HEK293 (cell line): Measurements from ENCODE around the gene HSDL1.

Experiments
- BCL11A ChIP-seq: fragments of 450-650 bp; formaldehyde crosslinking; IDR thresholded peaks from 2 replicates; pipeline ENCODE4 v1.5.1; 2016; ENCODE audit warnings: low read depth, missing biosample characterization, missing genetic modification characterization
- FEZF1 ChIP-seq: fragments of 450-650 bp; formaldehyde crosslinking; IDR thresholded peaks from 2 replicates; pipeline ENCODE4 v1.5.1; 2016; ENCODE audit warnings: missing biosample characterization, missing genetic modification characterization
- GLI2 ChIP-seq: fragments of 450-650 bp; formaldehyde crosslinking; IDR thresholded peaks from 2 replicates; pipeline ENCODE4; 2017; ENCODE audit warnings: missing biosample characterization, missing genetic modification characterization, low read depth, borderline replicate concordance
- GLIS2 ChIP-seq: fragments of 450-650 bp; formaldehyde crosslinking; IDR thresholded peaks from 2 replicates; pipeline ENCODE4 v1.5.1; 2016; ENCODE audit warnings: missing biosample characterization, missing genetic modification characterization
- HOXA7 ChIP-seq: sonication (generic); formaldehyde crosslinking; IDR thresholded peaks from 2 replicates; pipeline ENCODE4 v1.8.1; 2022; ENCODE audit warnings: missing genetic modification reagents, borderline replicate concordance
- IKZF3 ChIP-seq: fragments of 450-650 bp; IDR thresholded peaks from 2 replicates; pipeline ENCODE4 v1.5.0; 2018; ENCODE audit warnings: missing biosample characterization, mild to moderate bottlenecking, missing genetic modification characterization, moderate library complexity
- KLF1 ChIP-seq: fragments of 450-650 bp; formaldehyde crosslinking; IDR thresholded peaks from 2 replicates; pipeline ENCODE4 v1.5.1; 2016; ENCODE audit warnings: missing biosample characterization, missing genetic modification characterization
- KLF16 ChIP-seq: fragments of 450-650 bp; formaldehyde crosslinking; IDR thresholded peaks from 2 replicates; pipeline ENCODE4 v1.5.1; 2017; ENCODE audit warnings: missing biosample characterization, missing genetic modification characterization
- KLF9 ChIP-seq: fragments of 450-650 bp; formaldehyde crosslinking; IDR thresholded peaks from 2 replicates; pipeline ENCODE4 v1.5.1; 2016; ENCODE audit warnings: missing biosample characterization, missing genetic modification characterization, low read depth
- REPIN1 ChIP-seq: fragments of 450-650 bp; formaldehyde crosslinking; IDR thresholded peaks from 2 replicates; pipeline ENCODE4 v1.5.1; 2017; ENCODE audit warnings: missing biosample characterization, missing genetic modification characterization, low read depth
- YY1 ChIP-seq: fragments of 450-650 bp; formaldehyde crosslinking; IDR thresholded peaks from 2 replicates; pipeline ENCODE4 v1.5.1; 2018; ENCODE audit warnings: missing biosample characterization, missing genetic modification characterization
- YY2 ChIP-seq: fragments of 450-650 bp; formaldehyde crosslinking; IDR thresholded peaks from 2 replicates; pipeline ENCODE4 v1.5.1; 2016; ENCODE audit warnings: missing biosample characterization, missing genetic modification characterization
- ZEB2 ChIP-seq: fragments of 450-650 bp; formaldehyde crosslinking; IDR thresholded peaks from 2 replicates; pipeline ENCODE4 v1.5.1; 2016; ENCODE audit warnings: missing biosample characterization, missing genetic modification characterization
- ZFHX2 ChIP-seq: fragments of 450-650 bp; formaldehyde crosslinking; conservative IDR thresholded peaks from 2 replicates; pipeline ENCODE4 v1.5.1; 2016; ENCODE audit warnings: missing biosample characterization, missing genetic modification characterization
- ZFP41 ChIP-seq: fragments of 450-650 bp; formaldehyde crosslinking; IDR thresholded peaks from 2 replicates; pipeline ENCODE4 v1.5.1; 2016; ENCODE audit warnings: missing biosample characterization, missing genetic modification characterization, borderline replicate concordance
- ZFP69B ChIP-seq: fragments of 450-650 bp; formaldehyde crosslinking; IDR thresholded peaks from 2 replicates; pipeline ENCODE4 v1.5.1; 2016; ENCODE audit warnings: missing biosample characterization, missing genetic modification characterization
- ZIC2 ChIP-seq: fragments of 450-650 bp; formaldehyde crosslinking; IDR thresholded peaks from 2 replicates; pipeline ENCODE4 v1.5.1; 2016; ENCODE audit warnings: missing biosample characterization, missing genetic modification characterization
- ZNF19 ChIP-seq: fragments of 450-650 bp; formaldehyde crosslinking; IDR thresholded peaks from 2 replicates; pipeline ENCODE4; 2016; ENCODE audit warnings: missing biosample characterization, missing genetic modification characterization, low read depth
- ZNF274 ChIP-seq, 2 experiments: fragments of 200-500 bp in 1 of 2; fragments of 450-650 bp in 1 of 2; sonication (Bioruptor generic) in 1 of 2; formaldehyde crosslinking in 1 of 2; IDR thresholded peaks; 2 replicates each; pipeline versions ENCODE4 v1.5.1 to v1.6.1; 2014 to 2016; ENCODE audit warnings: borderline replicate concordance in 1 of 2, inconsistent platforms in 1 of 2, low read length in 1 of 2, missing biosample characterization in 1 of 2, missing genetic modification characterization in 1 of 2
- ZNF302 ChIP-seq: fragments of 450-650 bp; formaldehyde crosslinking; IDR thresholded peaks from 2 replicates; pipeline ENCODE4 v1.5.1; 2016; ENCODE audit warnings: missing biosample characterization, missing genetic modification characterization, low read depth
- ZNF48 ChIP-seq: fragments of 450-650 bp; formaldehyde crosslinking; IDR thresholded peaks from 2 replicates; pipeline ENCODE4 v1.5.1; 2016; ENCODE audit warnings: missing biosample characterization, missing genetic modification characterization
- ZNF600 ChIP-seq: fragments of 450-650 bp; formaldehyde crosslinking; IDR thresholded peaks from 2 replicates; pipeline ENCODE4 v1.5.1; 2016; ENCODE audit warnings: missing biosample characterization, missing genetic modification characterization
- ZNF629 ChIP-seq: fragments of 450-650 bp; formaldehyde crosslinking; IDR thresholded peaks from 2 replicates; pipeline ENCODE4 v1.5.1; 2017; ENCODE audit warnings: missing biosample characterization, missing genetic modification characterization
- ZXDB ChIP-seq: fragments of 450-650 bp; formaldehyde crosslinking; IDR thresholded peaks from 2 replicates; pipeline ENCODE4 v1.5.1; 2016; ENCODE audit warnings: missing biosample characterization, missing genetic modification characterization
- TF ChIP-seq, protein P1 (sequence below): fragments of 450-650 bp; formaldehyde crosslinking; IDR thresholded peaks from 2 replicates; pipeline ENCODE4; 2016; ENCODE audit warnings: missing biosample characterization, missing genetic modification characterization
- TF ChIP-seq, protein P2 (sequence below): fragments of 450-650 bp; formaldehyde crosslinking; IDR thresholded peaks from 2 replicates; pipeline ENCODE4 v1.5.1; 2016; ENCODE audit warnings: missing biosample characterization, missing genetic modification characterization
- TF ChIP-seq, protein P3 (sequence below): fragments of 450-650 bp; formaldehyde crosslinking; IDR thresholded peaks from 2 replicates; pipeline ENCODE4 v1.5.1; 2016; ENCODE audit warnings: missing biosample characterization, missing genetic modification characterization
- TF ChIP-seq, protein P4 (sequence below): fragments of 450-650 bp; IDR thresholded peaks from 2 replicates; pipeline ENCODE4 v1.5.1; 2018; ENCODE audit warnings: missing biosample characterization, mild to moderate bottlenecking, missing genetic modification characterization
- TF ChIP-seq, protein P5 (sequence below): fragments of 450-650 bp; formaldehyde crosslinking; IDR thresholded peaks from 2 replicates; pipeline ENCODE4 v1.5.1; 2017; ENCODE audit warnings: missing biosample characterization, missing genetic modification characterization
- TF ChIP-seq, protein P6 (sequence below): fragments of 450-650 bp; formaldehyde crosslinking; IDR thresholded peaks from 2 replicates; pipeline ENCODE4 v1.5.1; 2017; ENCODE audit warnings: missing biosample characterization, missing genetic modification characterization

HSDL1 gene

DNA sequence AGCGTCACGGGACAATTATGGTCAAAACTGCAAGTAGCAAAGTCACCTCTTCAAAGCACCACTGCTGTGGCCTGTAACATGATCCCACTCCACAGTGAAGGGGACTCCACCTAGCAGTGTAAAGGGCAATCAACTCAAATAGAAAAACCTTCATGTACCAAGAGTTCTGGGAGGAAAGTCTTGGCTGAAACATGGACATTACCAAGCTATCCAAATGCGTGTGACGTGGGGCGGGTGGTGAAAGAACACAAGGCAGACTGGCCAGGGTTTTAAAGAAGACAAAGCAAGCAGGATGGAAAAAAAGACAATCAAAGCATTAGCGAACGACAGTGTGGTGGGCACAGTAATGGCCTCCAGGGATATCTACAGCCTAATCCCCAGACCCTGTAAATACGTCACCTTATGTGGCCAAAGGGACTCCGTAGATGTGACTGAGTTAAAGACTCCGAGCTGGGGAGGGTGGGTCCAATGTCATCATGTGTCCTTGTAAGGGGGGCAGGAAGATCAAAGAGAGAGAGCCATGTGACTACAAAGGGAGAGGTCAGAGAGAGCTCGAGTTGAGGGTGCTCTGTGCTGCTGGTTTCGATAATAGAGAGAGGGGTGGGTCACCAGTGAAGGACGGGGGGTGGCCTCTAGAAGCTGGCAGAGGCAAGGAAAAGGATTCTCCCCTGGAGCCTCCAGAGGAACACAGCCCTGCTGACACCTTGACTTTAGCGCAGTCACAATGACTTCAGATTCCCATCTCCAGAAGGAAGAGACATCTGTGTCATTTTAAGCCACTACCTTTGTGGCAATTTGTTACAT, 6.0 kb downstream of the HSDL1 start (continued):
- TF ChIP-seq GLI2 (tag by site-specific recombination) (no peak), KLF1 (tag by site-specific recombination) (peak; percentile 46; the same call in 1 of the 2 replicates), ZXDB (tag by site-specific recombination) (peak; percentile 68), ZNF274 (IDR thresholded peaks at IDR 0.05; ENCODE audit: low read length) (no peak), ZNF274 (tag by site-specific recombination; IDR thresholded peaks at IDR 0.05; ENCODE audit: borderline replicate concordance) (no peak), ZNF600 (tag by site-specific recombination) (peak; percentile 77), YY1 (tag by site-specific recombination) (no peak), BCL11A (peak; percentile 69; the same call in 1 of the 2 replicates), FEZF1 (tag by site-specific recombination) (peak; percentile 94), ZNF302 (tag by site-specific recombination) (no peak), KLF16 (no peak; the same call in 1 of the 2 replicates), ZFP69B (tag by site-specific recombination) (0 out of 2 replicates have a peak, but pooled peaks have one; percentile 15), YY2 (tag by site-specific recombination) (no peak), ZNF19 (tag by site-specific recombination) (no peak), KLF9 (tag by site-specific recombination) (peak; percentile 10; the same call in 1 of the 2 replicates), HOXA7 (no peak), ZNF48 (no peak), IKZF3 (peak; percentile 72; the same call in 1 of the 2 replicates), ZIC2 (tag by site-specific recombination) (peak; percentile 2; the same call in 1 of the 2 replicates), ZEB2 (tag by site-specific recombination) (no peak; the same call in 1 of the 2 replicates), ZFP41 (tag by site-specific recombination) (no peak), ZNF629 (peak; percentile 69), REPIN1 (tag by site-specific recombination) (no peak), ZFHX2 (tag by site-specific recombination) (no peak), GLIS2 (tag by site-specific recombination) (peak; percentile 56; the same call in 1 of the 2 replicates)
- TF ChIP-seq, protein P1, sequence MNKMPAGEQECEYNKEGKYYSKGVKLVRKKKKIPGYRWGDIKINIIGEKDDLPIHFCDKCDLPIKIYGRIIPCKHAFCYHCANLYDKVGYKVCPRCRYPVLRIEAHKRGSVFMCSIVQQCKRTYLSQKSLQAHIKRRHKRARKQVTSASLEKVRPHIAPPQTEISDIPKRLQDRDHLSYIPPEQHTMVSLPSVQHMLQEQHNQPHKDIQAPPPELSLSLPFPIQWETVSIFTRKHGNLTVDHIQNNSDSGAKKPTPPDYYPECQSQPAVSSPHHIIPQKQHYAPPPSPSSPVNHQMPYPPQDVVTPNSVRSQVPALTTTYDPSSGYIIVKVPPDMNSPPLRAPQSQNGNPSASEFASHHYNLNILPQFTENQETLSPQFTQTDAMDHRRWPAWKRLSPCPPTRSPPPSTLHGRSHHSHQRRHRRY, result no peak
- TF ChIP-seq, protein P2, sequence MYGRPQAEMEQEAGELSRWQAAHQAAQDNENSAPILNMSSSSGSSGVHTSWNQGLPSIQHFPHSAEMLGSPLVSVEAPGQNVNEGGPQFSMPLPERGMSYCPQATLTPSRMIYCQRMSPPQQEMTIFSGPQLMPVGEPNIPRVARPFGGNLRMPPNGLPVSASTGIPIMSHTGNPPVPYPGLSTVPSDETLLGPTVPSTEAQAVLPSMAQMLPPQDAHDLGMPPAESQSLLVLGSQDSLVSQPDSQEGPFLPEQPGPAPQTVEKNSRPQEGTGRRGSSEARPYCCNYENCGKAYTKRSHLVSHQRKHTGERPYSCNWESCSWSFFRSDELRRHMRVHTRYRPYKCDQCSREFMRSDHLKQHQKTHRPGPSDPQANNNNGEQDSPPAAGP (tag by site-specific recombination), result 0 out of 2 replicates have a peak, but pooled peaks have one; percentile 29
- TF ChIP-seq, protein P3, sequence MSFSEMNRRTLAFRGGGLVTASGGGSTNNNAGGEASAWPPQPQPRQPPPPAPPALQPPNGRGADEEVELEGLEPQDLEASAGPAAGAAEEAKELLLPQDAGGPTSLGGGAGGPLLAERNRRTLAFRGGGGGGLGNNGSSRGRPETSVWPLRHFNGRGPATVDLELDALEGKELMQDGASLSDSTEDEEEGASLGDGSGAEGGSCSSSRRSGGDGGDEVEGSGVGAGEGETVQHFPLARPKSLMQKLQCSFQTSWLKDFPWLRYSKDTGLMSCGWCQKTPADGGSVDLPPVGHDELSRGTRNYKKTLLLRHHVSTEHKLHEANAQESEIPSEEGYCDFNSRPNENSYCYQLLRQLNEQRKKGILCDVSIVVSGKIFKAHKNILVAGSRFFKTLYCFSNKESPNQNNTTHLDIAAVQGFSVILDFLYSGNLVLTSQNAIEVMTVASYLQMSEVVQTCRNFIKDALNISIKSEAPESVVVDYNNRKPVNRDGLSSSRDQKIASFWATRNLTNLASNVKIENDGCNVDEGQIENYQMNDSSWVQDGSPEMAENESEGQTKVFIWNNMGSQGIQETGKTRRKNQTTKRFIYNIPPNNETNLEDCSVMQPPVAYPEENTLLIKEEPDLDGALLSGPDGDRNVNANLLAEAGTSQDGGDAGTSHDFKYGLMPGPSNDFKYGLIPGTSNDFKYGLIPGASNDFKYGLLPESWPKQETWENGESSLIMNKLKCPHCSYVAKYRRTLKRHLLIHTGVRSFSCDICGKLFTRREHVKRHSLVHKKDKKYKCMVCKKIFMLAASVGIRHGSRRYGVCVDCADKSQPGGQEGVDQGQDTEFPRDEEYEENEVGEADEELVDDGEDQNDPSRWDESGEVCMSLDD (tag by site-specific recombination), result no peak
- TF ChIP-seq, protein P4, sequence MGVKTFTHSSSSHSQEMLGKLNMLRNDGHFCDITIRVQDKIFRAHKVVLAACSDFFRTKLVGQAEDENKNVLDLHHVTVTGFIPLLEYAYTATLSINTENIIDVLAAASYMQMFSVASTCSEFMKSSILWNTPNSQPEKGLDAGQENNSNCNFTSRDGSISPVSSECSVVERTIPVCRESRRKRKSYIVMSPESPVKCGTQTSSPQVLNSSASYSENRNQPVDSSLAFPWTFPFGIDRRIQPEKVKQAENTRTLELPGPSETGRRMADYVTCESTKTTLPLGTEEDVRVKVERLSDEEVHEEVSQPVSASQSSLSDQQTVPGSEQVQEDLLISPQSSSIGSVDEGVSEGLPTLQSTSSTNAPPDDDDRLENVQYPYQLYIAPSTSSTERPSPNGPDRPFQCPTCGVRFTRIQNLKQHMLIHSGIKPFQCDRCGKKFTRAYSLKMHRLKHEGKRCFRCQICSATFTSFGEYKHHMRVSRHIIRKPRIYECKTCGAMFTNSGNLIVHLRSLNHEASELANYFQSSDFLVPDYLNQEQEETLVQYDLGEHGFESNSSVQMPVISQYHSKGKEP (tag by site-specific recombination), result peak; percentile 87
- TF ChIP-seq, protein P5, sequence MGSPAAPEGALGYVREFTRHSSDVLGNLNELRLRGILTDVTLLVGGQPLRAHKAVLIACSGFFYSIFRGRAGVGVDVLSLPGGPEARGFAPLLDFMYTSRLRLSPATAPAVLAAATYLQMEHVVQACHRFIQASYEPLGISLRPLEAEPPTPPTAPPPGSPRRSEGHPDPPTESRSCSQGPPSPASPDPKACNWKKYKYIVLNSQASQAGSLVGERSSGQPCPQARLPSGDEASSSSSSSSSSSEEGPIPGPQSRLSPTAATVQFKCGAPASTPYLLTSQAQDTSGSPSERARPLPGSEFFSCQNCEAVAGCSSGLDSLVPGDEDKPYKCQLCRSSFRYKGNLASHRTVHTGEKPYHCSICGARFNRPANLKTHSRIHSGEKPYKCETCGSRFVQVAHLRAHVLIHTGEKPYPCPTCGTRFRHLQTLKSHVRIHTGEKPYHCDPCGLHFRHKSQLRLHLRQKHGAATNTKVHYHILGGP (tag by site-specific recombination), result no peak
- TF ChIP-seq, protein P6, sequence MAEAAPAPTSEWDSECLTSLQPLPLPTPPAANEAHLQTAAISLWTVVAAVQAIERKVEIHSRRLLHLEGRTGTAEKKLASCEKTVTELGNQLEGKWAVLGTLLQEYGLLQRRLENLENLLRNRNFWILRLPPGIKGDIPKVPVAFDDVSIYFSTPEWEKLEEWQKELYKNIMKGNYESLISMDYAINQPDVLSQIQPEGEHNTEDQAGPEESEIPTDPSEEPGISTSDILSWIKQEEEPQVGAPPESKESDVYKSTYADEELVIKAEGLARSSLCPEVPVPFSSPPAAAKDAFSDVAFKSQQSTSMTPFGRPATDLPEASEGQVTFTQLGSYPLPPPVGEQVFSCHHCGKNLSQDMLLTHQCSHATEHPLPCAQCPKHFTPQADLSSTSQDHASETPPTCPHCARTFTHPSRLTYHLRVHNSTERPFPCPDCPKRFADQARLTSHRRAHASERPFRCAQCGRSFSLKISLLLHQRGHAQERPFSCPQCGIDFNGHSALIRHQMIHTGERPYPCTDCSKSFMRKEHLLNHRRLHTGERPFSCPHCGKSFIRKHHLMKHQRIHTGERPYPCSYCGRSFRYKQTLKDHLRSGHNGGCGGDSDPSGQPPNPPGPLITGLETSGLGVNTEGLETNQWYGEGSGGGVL, result peak; percentile 64
